NCI-H128 (cell line): ENCODE measurements around the gene EXOSC9.

Experiments
- DNase-seq: peaks from one replicate; lab custom pipeline; 2025; ENCODE audit not compliant: unreplicated experiment; lab: John Stamatoyannopoulos, UW

The EXOSC9 gene

DNA sequence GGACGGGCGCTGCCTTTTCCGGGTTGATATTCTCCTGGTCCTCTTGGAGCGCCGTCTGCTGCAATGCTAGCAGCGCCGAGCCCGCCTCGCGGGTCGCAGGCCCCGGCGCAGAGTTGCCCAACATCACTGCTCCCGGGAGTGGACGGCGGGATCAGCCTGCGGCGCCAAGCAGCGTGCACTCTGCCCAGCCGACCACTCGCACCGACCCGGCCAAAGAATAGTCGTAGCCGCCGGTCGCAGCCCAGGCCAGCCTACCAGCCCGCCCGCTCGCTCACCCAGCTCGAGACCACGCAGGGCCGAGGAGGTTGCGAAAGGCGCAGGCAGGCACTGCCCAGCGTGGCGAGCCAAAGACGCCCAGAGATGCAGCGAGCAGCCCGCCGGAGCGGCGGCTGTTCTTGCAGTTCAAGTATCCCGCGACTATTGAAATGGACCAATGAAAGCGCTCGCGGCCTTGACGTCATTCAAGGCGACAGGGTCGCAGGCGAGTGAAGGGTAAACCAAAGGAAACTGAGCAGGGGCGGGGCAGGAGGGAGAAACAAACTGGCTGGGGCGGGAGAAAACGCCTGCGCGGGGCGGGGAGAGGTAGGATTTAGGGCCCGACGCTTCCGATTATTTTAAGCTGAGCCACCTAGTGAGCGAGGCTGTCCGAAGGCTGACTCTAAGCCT, 22.5 kb downstream of the EXOSC9 start, which contains the start of gene CCNA2:
TSS of gene CCNA2 (minus strand) at position 379 of the 666 bp plus-strand sequence. CDS start at position 124, 255 bp downstream.
- peak; percentile 62 for DNase-seq

DNA sequence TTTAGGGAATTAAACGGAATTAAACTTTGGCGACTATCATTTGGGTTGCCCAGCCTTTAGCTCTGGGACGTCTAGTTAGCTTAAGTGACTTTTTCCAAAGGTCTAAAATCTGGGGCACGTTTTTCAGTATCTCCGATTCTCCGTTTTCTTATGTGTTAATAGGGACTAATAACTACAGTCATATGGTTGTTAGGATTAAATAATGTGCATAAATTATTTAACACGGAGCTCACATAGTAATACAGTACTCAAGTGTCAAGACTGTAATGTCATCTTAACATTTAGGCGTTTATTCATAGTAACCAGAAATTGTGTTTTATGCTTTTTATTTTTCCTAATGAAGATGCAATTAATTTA, 23.0 kb downstream of the EXOSC9 start:
- DNase-seq: no peak

DNA sequence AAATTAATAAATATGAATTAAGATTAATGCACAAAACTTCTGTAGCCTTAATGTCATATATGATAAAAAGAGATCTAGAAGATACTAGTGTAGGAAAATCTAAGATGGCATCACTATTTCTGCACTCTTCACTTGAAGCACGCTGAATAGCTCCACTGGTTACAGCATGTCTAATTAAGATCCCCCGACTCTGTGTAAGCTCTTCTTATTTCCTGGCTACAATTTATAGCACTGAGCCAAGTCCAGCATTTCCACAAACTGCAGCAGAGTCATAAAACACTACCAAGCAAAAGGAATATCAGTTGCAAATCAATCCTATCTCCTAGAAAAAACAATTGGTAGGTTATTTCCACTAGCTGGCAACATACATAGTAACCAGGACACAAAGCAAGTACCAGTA, 23.8 kb downstream of the EXOSC9 start:
- DNase-seq: no peak

DNA sequence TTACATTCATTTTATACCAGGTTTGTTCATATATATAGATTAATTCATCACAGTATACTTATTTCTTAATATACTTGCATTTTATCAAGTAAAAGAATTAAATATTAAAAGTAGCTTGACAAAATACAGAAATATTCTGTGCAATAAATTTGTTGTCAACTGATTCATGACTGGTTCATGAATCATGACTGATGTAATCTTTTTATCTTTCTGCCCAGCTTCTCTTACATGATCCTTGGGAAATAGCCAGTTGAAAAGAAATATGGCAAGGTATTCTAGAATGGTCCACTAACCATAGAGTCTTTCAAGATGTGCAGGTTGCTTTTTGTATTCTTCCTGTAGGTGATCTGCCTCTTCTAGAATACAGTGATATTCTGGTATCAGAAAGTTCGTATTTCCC, 26.7 kb downstream of the EXOSC9 start:
- no peak for DNase-seq

DNA sequence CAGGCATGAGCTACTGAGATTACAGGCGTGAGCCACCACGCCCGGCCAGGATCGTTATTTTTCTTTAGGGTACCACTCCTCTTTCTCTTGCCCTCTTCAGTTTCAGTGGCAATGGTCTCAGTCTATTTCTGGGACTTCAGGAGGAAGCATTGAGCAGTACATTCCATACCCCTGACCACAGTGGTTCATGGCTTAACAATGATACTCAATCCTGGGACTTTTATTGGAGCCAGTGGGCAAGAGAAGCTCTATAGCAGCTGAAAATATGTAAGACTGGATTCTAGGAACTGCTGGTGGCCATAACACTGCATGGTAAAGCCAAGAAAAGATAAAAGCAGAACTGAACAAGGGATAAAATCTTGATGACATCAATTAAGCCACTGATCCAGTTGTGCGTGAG, 28.4 kb downstream of the EXOSC9 start:
- no peak for DNase-seq

DNA sequence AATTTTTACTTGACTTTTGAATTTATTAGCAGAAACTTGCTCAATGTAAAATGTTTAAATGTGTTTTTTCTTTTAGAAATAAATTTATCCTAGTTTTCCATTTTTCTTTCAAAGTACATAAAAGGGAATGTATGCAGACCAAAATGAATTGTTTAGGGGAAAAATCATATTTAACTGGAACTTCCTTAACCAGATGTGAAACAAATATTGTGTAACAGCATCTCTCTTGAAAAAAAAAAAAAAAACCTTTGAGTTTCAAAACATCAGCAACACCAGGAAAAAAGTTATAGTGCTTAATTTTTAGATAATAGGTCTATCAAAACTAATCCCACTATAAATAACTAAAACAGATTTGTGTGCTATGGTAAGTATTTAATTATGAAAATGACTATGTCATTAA, 37.0 kb downstream of the EXOSC9 start:
- DNase-seq: no peak

DNA sequence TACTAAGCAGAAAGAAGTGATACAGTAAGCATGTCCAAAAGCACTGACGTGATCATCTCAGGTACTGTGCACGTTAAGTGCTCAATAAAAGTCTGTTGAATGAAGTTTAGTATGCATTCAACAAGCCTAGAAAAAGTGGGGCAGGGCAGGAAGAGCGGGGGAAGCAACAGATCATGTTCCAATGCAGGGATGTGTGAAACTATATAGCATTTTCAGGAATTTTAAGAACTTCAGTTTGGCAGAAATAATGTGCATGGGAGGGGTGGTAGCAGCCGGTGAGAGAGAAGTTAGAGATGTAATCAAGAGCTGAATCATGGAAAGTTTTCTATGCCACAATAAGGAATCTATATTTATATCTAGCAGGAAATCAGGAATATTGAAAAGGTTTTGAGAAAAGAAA, 41.7 kb downstream of the EXOSC9 start:
- DNase-seq: no peak

DNA sequence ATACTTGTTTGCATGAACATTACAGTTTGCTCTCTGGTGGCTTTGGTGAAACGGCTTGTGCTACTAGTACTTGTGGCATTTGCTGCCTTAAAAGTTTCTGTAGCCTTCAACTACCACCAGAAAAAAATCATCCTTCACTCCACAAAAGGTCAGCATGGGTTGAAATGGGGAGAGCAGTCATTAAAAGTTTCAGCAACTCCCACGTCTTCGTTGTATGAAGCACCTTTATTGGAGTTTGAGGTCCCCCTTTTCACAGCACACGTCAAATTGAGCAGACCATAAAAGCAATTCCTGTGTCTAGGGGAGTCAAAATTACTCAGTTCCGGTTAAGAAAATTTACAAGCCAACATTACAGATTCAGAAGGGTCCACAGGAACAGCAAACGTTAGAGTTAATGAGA, 45.5 kb downstream of the EXOSC9 start:
- no peak for DNase-seq

DNA sequence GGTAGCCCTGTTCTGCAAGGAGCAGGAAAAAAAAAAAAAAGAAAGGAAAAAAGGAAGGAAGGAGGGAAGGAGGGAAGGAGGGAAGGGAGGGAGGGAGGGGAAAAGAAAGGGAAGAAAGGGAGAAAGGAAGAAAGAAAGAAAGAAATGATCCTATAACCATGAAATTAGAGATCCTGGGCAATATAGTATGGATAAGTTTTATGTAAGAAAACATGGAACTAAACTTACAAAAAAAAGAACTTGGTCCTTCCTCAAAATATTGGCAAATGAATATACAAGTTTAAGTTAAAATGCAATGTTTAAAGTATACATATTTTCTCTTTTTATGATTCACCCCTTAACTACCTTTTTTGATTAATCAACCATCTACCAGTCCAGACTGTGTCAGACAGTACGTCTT, 50.2 kb downstream of the EXOSC9 start:
- DNase-seq: no peak

DNA sequence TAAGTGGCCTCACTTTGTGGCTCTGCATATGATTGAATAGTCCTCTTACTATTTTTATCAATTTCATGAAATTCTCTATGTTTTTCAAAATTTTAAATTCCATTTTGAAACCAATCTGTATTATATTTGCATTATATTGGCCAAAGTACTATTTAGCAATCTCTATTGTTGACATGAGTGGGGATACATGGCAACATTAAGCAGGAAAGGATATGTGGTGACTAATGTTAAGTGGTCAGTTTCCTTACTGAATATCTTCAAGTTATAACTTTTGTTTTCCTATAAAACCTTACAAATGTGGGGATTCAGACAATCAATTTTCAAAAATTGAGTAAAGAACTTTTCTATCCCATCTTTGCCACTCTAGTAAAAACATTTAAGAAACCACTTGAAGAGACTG, 59.0 kb downstream of the EXOSC9 start:
- no peak for DNase-seq

DNA sequence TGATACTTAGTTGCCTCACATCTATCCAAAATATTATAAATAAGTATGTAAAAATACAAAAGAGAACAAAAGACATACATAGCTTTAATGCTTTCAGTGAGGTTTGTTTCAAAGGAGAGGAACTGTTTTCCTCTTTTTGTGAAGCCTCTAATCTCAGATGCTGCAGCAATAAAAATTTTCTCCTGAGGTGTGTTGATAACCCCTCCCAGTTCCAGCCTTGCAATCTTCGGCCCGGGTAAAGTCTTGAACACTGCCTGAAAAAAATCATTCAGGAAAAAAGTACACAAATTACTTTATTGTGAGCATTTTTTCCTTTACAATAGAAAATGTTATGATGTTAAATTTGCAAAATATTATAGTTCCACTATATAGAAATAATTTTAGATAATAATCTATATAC, 60.3 kb downstream of the EXOSC9 start:
- no peak for DNase-seq

DNA sequence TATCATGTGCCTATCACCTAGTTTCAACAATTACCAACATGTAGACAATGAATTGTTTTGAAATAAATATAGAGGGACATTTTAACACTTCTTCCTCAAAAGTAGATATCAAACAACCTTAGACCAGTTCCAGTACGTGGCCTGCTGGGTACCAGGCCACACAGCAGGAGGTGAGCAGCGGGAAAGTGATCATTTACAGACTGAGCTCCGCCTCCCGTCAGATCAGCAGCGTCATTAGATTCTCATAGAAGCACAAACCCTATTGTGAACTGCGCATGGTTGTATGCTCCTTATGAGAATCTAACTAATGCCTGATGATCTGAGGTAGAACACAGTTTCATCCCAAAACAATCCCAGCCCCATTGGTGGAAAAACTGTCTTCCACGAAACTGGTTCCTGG, 62.7 kb downstream of the EXOSC9 start:
- no peak for DNase-seq
